HG03354 (cell line): Measurements from ENCODE around the gene IMPG2.

Experiments used
- ATAC-seq: cut with Tn5 transposase; IDR thresholded peaks from one replicate; pipeline ENCODE4 v1.9.1; 2021; ENCODE audit warnings: mild to moderate bottlenecking; ENCODE audit not compliant: unreplicated experiment, poor library complexity, severe bottlenecking

Gene IMPG2

DNA sequence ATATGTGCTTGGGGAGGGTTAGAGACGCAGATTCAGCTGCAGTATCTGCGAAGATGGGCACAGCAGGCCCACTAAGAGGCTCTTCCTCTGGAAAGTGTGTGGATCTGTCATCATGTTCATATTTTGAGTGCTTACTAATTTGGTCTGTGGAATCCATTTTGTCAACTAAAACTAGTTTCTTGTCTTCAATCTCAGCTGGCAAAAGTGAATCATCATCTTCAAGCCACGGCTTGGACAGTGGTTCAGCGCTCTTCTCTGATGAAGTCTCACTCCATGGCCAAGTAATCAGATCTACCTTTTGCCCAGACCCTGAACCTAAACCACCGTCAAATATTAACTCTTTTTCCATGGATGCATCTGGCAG, 76.2 kb downstream of the IMPG2 start:
- no peak for ATAC-seq

DNA sequence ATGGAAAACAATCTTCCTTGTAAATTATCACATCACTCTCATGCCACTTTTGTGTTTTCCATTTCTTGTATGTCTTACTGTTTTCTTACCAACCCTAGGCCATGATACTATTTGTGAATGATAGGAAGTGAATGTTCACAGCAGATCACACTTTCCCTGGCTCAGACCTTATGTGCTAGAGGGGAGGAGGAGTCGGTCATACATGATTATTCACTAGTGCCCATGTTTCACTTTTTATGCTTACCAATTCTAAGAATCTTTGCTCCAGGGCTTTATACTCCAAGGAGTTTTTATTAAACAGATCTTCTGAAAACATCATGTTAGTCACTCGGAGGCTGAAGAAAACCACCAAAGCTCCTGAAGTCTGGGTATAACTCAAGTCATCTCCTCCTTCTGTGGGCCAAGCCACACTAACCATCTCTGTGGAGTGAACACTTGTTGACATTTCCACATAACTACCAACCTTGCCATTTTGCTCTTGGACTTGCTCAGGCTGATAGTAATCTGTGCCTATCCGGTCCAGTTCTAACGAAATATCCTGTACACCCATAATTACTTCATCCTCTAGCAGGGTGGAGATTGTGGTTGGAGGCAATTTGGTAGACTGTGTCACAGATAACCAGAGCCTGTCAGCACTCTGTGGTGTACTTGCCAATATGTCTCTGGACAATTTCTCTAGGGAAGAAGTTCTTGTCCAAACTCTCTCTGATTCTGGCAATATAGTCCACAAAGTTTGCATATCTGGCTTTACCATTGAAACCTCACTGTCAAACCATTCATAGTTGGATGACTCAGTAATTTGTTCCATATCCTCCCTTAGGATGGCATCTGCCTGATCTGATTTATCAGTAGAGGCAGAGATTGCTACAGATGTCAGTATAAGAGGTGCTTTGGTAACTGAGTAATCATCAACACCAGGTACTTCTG, 76.8 kb downstream of the IMPG2 start:
- no peak for ATAC-seq

DNA sequence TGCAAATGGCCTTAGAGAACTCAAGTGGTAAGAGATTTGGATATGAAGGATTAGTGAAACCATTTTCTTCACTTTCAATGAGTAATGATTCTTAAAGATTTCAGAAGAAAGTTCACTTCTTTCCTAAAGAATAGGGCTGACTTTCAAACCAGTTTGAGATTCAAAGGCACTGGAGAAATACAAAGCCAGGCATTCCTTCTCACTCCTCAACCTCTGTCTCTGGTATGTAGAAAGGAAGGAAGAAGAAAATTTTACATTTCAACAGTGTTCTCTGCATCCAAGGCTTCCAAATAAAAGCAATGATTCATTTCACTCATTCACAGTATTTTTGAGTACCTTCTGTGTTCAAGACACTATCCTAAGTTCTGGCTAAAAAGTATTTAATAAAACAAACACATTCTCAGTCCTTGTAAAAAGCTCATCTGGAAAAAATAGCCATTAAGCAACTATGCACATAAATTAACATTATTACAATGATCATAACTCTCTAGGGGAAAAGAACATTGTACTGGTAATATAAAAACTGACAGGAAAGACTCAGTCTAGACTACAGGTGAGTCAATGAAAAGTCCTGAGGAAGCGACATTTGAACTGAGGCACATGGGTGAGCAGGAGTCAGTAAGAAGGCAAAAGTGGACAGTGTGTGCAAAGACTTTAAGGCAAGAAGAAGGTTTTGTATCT, 79.5 kb downstream of the IMPG2 start:
- no peak for ATAC-seq

DNA sequence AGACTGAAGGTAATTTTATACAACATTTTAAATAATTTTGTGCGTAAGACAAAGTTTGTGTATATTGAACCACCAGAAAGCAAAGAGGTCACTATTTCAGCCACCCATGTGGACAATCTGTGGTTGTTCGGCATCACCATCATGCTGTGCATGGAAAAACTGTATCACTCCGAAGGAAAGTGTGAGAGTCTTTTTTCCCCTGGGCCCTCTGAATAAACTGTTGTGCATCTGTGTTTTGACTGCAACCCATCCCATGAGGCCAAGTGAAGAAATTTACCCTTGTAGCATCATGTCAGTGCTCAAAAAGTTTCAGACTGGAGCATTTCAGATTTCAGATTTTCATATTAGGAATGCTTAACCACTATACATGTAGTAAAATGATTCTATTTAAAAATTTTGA, 85.3 kb downstream of the IMPG2 start:
- no peak for ATAC-seq

DNA sequence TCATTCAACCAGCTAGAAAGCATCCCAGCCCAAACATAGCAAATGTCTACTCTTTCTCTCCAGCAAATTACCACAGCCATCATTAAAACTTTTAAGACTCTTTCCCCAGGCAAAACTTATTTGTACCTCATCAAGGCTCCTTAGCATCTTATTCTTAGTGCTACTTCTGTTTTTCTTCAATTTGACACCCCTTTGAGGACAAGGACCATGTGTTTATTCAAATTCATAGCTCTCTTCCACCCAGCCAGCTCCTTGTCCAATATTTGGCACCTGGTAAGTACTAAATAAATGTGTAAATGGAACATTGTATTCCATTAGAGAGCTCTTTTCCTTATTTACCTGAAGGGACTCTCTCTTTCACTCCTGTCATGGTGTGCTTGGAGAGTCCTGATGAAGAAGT, 89.8 kb downstream of the IMPG2 start:
- ATAC-seq: no peak

DNA sequence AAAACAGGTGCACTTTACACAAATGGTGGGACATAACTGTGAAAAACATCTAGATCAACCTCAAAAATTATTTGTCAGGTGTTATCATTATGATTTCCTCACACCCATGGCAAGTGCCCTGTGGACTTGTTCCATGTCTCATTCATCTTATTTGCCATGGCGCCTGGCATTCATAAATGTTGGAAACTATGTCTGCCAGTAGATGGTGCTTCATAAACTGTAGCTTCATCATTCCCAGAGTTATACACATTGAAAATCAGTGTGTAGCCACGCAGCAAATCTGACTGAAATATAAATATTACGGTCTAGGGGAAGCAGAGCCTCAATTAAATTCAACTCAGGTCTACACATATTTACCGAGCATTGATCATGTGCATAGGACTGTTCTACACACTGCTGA, 90.7 kb downstream of the IMPG2 start:
- ATAC-seq: no peak

DNA sequence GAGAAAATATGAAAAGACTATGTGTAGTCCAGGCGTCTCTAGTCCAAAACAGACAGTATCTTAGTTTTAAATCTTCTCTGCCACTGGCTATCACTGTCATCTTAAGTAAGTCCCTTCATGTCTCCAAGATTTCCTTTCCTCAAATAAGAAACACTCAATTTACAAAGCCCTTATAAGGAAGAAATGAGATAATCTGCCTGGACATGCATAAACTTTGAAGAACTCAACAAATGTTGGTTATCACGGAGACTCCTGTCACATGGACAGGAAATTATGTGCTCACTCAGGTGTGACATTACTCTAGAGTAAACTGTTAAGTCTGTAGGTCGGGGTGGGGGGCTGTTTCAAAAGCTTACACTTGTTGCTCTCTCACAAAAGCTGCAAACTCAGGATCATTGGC, 91.9 kb downstream of the IMPG2 start:
- no peak for ATAC-seq

DNA sequence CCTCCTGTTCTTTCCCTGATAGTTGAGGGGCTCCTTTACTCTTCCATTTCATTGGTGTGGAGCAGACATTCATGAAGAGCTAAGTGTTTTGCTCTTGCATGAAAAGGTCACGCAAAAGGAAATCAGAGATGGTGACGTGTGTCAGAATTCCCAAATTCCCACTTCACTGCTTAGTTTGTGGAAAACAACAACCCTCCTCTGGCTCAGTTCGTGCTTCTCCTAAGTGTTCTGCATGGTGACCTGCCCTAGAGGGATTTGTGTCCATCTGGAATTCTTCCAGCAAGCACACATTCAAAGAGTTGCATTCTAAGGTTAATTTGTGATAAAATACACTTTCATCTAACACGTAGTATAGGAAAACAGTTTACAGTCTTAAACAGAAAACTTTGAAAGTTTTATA, 95.6 kb downstream of the IMPG2 start:
- ATAC-seq: no peak

DNA sequence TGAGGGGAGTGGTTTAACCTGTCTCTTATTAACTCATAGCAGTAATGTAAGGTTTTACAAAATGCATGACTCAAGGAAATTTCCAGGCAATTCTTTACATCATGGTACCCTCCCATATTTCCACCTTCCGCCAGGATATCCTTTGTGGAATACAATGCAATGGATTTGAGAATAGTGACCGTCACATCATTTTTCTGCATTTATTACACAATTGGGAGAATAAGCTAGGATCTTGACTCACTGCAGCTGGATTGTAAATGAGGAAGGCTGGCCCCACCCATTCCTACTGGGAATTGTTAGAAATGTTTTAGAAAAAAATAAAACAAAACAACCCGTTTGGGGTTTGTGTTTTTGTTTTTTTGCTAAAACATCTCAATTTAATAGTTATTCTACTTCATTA, 97.4 kb downstream of the IMPG2 start:
- ATAC-seq: no peak

DNA sequence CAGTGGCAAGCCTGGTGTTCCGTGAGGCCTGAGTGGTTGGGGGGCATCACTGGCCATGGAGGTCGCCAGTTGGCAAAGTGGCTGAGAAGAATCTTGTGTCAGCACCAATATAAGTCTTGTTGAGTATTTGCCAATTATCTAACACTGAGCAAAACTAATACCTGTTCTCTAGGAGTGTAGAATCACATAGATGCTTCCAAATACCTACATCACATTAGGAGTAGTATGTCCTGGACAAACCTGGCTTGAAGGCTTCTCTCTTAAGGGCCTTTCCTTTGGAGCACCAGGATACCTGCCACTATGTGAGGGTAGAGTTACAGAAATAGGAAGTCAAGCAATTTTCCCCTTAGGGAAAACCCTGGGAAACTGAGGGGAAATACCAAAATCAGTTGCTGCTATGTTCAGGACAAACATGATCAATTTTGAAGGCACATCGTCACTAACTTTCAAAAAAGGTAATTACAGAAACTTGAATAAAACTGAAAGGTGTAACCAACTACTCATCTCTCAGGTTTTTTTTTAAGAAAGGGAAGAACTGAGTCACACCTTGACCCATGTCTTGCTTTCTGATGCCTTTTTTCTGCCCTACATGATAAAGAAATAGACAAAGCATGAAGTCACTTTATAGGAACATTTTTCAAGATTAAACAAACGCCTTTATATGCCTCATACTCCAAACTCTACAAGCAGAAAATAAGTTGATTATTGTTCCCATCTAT, 100.4 kb downstream of the IMPG2 start:
- no peak for ATAC-seq

DNA sequence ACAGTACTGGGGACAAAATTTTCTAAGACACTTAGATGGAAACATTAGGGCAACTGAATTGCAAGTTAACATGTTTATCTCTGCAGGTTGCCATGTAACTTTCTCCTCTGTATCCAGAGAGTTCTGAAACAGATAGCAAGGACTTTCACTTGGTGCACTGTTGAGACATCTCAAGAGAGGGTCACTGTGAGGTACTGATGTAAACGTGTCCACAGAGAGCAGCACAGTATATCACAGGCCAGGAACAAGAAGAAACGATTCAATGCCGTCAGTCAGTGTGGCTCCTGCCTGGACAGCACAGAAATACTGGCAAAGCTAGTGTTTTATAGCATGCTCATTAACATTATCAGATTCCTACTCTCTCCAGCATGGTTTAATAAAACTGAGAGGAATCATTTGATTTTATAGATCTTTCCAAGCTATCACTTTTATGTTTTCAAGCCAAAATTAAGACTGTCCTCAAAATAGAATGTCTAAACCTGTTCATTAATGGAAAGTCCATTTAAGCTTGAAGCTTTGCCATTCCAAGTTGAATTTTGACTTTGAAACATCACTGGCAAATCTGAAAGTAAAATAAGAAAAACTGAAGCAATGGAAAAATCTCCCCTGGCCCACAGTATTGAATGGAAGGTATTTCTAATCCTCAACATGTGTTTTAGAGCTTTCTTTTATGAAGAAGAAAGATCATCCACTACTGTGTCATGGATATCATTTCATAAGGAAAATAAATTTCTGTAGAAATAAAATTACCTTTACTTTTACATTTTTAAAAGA, 102.7 kb downstream of the IMPG2 start:
- no peak for ATAC-seq

DNA sequence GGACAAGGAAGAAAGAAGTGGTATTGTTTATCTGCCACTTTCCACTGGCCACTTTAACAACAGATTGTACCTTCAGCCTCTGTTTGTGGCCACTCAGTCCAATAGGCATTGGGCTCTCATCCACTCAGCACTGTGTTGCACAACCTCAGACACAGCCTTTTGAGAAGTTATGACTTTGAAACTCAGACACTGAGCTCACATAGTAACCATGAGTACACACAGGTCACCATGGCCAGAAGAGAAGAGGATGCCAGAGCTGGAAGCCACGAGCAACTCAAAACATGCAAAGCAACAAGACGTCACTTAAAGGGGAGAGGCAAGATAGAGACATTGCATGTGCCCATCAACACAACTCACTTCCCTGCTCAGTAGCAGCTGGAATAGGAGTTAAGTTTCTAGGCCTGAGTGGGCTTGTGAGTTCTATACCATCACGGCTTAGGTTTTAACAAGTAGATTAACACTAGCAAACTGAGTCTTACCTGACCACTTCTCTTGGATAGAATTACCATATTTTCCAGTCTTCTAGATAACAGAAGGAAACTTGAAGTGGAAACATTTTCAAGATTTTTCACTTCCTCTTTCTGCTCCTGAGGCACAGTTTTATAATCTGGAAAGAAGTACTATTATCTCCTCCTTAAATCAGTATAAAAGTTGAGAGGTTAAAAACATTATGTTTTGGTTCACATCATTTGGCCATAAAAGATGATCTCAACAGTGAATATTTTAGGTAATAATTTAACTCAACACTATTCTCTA, 103.5 kb downstream of the IMPG2 start:
- no peak for ATAC-seq

DNA sequence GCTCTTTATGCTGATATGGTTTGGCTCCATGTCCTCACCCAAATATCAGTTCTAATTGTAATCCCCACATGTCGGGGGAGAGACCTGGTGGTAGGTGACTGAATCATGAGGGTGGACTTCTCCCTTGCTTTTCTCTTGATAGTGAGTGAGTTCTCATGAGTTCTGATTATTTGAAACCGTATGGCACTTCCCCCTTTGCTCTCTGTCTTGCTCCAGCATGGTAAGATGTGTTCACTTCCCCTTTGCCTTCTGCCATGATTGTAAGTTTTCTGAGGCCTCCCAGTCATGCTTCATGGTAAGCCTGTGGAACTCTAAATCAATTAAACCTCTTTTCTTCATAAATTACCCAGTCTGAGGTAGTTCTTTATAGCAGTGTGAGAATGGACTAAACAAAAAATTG, 107.6 kb downstream of the IMPG2 start:
- ATAC-seq: no peak

DNA sequence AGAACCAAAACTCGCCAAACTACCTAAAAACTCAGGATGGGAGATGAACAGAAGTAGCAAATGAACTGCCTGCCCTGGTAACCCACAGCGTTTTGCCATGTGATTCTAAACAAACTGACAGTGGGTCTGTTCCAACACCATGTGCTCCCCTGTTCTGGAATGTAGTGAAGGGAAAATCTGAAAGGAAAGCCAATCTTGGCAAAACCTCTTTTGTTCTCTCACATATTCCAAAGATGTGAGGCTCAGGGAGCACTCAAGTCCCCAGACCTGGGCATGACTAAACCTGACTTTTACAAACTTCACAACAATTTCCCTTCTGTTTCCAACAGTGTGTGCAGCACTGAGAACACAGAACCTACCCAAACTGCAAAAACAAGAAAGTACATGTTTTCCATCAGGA, 116.1 kb downstream of the IMPG2 start:
- ATAC-seq: no peak

DNA sequence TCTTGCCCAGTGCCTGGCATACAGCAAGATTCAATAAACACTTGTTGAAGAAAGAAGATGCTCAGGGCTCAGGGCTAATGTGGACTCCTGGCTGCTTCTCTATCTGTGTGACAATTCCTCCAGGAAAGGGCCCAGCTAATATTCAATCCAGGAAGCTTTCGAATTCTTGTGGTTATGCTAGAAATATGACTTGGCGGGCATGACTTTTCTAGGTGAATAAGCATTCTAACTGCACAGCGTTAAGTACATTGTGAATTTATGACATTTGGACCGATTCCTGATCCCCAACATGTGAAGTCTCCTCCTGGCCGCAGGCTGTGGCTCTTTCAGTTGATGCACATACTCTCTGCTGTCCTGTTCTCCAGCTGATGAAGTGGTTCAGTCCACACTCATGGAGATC, 117.0 kb downstream of the IMPG2 start:
- ATAC-seq: no peak

DNA sequence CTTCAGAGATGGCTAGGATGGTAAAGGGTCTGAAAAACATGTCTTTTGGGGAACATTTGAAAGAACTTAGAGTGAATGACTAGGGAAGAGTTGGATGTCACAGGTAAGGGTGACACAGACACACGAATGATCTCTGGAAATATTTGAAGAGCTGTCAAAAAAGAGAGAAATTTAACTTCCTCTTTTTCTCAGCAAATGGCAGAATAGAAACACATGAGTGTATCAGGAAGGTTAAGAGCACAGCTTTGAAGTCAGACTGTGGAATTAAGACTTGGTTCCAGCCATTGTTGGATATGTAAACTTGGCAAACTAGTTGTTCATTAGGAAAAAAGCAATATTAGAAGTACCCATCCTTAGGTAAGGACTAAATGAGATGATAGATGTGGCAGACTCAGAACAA, 117.7 kb downstream of the IMPG2 start:
- ATAC-seq: no peak

DNA sequence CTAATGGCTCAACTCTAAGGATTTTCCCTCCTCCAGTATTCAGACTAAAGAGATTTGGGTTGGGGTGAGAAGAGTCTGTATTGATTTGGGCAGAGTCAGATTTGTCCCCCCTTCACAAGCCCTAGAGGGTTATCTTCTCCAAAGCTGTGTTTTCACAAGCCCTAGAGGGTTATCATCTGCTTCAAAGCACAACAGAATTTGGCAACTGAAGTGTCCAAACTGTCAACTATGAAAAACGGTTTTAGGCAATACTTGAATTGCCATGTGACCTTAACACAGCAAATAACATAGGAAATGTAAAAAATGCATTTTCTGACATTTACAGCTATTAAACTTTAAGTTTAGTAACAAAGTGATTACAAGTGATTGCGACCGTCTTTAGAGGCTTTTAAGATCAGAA, 119.9 kb downstream of the IMPG2 start:
- no peak for ATAC-seq

DNA sequence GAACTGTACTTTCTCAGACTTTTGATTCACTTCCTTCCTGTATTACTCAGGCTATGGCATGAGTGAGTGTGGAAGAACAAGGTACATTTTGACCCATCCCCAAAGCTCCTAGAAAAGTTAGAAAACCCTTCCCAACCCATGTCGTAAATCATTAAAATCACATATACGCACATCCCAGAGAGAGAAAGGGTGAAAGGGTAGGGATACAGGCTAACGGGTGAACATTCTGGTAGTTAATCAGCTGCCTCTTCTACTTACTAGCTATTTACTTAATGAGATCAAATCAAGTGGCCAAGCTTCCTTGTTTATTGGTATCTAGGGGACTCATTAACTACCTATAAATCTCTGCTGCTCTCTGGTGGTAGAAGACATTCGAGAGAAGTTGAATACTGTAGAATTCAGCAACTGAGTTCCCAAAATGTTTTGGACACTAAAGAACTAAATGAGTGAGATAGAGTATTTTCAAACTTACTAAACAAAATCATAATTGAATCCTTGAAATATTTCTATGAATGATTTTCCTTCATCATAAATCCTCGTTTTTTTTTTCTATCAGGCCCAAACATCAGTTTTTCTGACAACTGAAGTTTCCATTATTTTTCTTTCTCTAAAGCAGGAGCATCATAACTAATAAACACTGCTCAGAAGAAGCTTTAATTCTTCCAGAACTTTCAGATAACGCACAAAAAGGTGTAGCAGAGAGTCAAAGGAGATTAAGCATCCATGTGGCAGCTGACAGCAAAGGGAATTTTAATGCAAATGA, 124.2 kb downstream of the IMPG2 start:
- ATAC-seq: no peak

DNA sequence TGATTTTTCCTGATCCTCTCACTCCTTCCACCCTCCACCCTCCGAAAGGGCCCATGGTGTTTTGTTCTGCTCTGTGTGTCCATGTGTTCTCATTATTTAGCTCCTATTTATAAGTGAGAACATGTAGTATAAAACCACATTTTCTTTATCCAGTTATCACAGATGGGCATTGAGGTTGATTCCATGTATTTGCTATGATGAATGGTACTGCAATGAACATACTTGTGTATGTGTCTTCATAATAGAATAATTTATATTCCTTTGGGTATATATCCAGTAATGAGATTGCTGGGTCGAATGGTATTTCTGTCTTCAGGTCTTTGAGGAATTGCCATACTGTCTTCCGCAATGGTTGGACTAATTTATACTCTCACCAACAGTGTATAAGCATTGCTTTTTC, 126.0 kb downstream of the IMPG2 start:
- no peak for ATAC-seq
